SW 1271 (cell line): ENCODE results near the gene KIF17.
A peak's percentile ranks its signal among the peaks of the same experiment; 100 is the strongest.

ENCODE experiments used
- DNase-seq, 2 experiments: peaks; one replicate each; lab custom pipeline; 2025; lab: John Stamatoyannopoulos, UW

KIF17 gene

DNA sequence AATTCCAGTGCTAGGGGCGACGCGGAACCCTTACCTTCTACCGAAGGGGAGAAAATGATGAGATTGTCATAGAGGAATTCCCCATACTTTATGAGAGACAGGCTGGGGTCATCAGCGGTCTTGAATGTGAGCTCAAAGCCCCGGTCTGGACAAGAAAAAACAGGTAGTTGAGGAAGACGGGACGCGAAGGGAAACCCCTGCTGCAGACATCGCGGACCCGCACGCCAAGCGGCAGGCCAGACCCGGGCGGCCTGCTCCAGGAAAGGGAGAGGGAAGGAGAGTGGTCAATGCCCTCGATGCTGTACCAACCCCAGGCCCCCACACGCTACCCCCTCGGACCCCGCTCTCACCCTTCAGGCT lies 57.0 kb downstream of the KIF17 start:
- no peak for DNase-seq

DNA sequence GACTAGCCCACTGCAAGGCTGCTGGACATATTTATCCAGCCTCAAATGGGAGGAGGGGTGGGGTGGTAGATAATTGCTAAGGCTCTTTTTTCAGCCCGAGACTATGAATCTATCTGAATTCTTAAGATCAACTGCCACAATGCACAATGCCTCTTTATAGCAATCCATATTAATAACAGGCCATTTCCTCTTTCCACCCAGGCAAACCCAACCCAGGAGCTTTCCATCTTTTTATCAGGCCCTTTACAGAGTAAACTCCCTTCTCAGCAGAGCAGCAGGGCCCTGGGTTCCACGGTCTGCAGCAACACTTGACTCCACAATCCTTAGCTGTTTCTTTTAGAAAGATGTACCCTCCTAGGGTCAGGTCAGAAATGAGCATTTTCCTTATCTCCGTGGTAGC lies 57.4 kb downstream of the KIF17 start:
- DNase-seq = no peak

DNA sequence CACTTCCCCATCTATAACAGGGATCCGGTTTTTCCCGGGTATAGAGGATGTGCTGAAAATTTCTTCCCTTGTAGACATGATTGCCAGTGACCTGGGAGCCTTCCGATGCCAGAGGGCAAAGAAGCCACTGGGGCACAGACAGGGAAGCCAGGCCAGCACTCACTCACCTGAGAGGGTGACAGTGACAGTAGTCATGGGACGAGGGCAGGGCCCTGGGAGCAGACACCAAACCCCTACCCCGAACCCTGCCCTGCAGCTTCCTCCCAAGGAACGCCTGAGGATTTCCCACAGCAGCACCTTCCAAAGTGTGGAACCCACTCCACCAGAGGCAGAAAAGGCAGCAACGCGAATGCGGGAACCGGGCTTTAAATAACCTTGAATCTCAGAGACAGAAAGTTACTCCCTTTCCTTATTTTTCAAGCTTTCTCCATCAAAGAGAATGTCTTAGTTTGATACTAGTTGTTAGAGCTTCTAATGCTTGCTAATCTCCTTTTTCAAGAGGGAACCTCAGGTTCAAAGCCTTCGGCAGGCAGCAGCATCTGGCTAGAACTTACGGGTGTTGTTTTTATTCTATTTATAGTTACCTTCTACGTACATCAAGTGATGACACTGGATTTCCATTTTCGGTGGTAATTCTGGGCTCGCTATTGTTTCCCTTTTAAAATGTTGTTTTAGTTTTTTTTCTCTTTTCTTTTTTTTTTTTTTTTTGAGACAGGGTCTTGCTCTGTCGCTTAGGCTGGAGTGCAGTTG lies 59.5 kb downstream of the KIF17 start:
- DNase-seq = no peak

DNA sequence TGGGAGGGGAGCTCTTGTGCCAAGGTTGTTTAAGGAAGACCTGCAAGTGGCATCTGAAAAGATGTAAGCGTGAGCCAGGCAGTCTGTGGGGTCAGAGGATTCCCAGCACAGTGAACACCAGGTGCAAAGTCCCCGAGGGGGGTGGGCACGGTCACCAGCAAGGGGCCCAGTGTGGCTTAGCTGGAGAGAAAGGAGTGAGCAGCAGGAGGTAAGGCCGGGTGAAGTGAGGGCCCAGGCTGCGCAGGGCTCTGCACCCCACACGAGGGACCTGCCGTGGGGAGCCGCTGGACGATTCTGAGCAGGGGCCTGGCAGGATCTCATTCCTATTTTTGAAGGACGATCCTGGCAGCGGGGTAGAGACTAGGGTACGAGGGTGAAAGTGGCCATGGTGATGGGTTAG lies 60.8 kb downstream of the KIF17 start:
- DNase-seq = no peak

DNA sequence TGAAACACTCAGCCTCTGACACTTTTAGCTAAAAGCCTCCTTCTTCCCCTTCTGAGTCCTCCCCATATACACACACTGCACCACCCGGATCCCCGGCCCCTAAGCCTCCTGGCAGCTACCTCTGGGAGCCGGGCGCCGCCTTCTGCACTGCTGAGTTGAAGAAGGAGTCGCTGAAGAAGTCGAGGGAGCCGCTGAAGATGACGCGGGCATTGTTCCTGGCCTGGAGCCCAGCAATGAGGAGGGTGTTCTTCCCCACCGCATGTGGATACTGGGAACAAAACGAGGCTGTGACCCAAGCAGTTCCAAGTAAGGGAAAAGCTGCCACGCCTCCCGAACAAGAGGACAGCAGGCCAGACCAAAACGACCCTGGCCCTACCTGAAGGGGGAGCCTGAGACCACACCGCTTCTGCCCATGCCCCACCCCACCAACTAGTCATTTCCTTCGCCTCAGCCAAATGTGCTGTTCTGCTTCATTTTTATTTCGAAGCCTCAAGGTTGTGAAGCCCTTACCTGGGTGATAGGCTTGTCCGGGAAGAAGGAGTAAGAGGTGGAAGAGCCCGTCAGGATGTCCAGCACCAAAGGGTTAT lies 63.6 kb downstream of the KIF17 start:
- DNase-seq = no peak

DNA sequence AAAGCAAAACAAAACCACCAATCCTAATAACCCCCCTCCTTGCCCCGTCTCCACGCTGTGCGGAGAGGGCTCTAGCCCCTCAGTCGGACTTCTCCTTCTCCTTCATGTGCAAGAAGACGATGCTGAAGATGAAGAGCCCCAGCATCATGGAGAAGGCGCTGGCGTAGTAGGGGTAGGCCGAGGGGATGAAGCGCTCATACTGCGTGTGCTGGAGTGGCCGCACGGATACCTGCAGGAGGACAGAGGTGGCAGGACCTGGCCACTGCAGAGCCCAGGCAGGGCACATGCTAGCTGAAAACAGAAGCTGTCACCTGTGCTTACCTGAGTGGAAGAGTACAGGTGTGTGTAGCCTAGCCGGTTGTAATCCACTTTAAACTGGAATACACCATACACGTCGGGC lies 65.5 kb downstream of the KIF17 start:
- DNase-seq = no peak

DNA sequence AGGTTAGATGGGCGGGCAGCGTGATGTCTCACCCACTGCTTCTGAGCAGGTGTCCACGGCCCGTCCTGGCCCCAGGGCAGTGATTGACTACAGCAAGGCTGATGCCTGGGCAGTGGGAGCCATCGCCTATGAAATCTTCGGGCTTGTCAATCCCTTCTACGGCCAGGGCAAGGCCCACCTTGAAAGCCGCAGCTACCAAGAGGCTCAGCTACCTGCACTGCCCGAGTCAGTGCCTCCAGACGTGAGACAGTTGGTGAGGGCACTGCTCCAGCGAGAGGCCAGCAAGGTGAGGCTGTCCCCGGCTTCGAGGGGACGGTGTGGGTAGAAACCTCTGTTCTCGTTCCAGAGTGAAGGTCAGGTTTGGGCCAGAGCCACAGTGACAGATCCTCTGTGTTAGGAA lies 68.9 kb downstream of the KIF17 start:
- no peak for DNase-seq

DNA sequence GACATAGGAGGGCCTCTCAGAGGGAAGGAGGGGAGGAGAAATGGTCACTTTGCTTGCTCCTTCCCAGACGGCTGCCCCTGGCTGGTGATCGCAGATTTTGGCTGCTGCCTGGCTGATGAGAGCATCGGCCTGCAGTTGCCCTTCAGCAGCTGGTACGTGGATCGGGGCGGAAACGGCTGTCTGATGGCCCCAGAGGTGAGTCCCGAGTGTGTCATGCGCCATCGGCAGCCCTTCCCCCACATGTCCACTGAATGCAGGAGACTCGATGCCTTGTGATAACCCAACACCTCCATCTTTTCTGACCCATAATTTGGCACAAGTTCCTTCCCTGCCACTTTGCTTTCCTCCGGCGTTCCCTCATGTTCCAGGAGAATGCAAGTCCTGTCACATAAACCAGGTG lies 69.4 kb downstream of the KIF17 start:
- no peak for DNase-seq

DNA sequence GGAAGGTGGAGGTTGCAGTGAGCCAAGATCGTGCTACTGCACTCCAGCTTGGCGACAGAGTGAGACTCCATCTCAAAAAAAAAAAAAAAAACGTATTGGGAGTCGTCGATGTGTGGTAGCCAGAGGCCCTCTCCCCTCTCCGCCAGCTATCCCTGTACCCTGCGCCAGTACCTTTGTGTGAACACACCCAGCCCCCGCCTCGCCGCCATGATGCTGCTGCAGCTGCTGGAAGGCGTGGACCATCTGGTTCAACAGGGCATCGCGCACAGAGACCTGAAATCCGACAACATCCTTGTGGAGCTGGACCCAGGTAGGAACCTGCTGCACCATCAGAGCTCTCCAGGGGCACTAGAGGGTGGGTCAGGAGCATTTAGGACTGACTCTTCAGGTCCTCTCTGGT lies 72.4 kb downstream of the KIF17 start:
- no peak for DNase-seq

DNA sequence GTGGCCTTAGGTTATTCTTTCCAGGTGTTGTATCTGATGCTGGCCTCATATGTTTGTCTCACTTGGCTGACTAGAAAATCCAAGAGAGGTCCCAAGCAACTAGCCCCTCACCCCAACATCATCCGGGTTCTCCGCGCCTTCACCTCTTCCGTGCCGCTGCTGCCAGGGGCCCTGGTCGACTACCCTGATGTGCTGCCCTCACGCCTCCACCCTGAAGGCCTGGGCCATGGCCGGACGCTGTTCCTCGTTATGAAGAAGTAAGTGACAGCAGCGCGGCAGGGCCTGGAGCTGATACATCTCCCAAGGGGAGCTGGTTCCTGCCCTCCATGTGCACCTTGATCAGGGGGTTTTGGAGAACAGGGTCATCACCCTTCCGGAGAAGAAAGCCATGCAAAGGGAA lies 73.4 kb downstream of the KIF17 start:
- DNase-seq = no peak

DNA sequence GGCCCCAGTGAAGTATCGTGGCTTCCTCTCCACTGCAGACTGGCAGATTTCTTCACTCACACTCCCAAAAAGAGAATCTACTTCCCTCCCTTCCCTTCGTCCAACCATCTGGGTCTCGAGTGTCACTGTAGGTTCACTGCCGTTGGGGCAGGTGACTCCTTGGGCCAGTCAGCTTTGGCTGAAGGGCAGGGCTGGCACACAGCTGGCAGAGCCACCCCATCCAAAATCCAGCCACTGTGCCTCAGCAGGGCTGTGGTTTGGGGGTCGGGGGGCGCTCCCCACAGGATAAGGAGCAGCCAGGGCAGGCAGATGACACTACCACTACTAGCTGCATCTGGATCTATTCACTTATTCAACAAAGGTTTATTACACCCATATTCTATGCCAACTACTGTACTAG lies 74.7 kb downstream of the KIF17 start:
- no peak for DNase-seq

DNA sequence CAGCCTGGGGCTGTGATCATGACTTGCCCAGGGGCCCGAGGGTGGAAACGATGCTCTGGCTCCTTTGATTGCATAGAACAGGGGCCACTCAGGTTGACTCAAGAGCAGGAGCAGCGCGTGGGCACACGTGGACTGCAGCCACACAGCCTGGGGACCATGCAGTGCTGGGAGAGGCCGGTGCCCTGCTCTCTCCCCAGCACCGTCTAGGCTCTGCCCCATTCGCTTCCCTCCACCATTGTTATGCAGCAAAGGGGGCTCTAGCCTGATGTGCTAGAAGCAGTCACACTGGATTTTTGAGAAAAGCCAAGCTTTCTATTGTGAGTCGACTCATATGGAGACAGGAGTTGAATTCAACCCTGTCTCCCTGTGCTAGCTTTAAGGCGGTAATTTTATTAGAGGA lies 75.8 kb downstream of the KIF17 start:
- no peak for DNase-seq

DNA sequence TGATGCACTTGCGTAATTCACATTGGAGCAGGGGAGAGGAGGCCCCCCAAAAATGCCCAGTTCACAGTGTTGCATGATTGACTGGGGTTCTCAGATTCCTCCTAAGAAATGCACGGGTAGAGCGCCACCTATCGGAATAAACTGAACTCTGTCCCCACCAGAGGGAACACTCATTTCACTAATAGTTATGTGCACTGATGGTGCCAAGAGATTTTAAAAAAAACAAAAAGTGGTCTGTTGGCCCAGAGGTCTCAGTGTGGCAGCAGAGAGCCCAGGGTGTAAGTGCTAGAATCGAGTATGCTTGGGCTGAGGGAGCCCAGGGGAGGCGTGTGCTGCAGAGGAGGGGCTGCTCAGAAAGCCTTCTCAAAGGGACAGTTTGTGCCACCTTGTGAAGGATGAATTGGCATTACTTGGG lies 77.6 kb downstream of the KIF17 start:
- DNase-seq = peak in 1 of 2 experiments; percentile 48

DNA sequence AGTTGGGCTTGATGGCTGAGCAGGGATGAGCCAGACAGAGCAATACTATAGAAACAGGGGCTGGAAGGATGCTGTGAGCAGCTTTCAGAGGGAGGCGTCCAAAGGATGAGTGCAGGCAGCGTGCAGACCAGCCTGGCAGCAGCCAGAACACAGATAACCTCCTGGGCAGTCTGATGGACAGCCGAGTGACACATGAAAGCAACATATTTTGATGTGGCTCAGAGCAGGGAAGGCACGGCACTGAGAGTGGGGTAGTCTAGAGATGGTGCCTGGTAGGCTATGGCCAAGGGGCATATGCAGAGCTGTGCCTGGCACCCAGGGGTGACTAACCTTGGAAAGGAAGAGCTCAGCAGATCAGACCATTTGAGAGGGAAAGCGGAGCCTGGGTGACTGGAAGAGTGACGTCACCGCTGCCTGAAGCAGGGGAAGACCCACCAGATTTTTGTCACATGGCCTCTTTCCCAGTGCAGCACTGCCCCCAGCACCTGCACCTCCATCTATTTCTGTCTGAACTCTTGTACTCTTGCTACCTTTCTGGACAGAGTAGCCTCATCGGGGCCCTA lies 80.9 kb downstream of the KIF17 start:
- DNase-seq = no peak

DNA sequence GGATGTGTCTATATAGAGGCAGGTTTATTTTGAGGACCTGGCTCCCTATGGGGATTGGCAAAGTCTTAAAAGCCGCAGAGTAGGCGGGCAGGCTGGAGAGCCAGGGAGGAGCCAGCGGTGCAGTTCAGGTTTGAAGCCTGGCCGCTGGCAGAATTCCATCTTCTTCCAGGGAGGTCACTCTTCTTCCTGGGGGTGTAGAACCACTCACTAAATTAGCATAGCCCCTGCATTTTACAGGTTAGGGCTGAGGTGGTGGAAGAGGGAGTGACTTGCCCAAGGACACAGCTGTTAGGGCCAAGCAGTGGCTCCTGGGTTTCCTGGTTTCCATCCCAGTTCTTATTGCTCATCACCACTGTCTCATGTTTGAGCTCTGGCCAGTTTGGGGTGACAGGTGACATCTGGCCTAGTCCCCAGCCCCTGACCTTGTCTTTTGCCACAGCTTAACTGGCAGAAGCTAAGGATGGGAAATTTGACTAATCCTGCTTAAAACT lies 83.2 kb downstream of the KIF17 start:
- DNase-seq = no peak

DNA sequence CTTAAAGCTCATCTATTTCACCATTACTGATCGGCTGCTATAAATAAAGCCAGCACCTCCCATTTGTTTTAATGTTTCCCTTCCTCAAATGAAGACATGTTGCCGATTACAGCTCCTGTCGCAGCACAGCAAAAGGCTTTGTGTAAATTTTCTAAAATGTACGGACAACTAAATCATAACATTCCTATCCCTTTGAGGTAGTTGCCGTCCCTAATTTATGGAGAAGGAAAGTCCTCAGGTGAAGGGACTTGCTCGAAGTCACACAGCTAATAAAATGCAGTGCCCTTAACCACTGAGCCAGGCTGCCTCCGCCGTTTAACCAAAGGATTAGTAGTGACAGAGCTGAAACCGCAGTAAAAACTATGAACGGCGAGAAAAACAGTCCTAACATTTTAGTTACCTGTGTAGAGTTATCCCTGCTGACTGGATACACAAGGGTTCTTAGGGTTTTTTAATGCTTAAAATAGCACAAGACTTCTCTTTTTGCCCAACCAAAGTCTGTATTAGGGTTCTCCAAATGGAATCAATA lies 83.7 kb downstream of the KIF17 start:
- DNase-seq = no peak

DNA sequence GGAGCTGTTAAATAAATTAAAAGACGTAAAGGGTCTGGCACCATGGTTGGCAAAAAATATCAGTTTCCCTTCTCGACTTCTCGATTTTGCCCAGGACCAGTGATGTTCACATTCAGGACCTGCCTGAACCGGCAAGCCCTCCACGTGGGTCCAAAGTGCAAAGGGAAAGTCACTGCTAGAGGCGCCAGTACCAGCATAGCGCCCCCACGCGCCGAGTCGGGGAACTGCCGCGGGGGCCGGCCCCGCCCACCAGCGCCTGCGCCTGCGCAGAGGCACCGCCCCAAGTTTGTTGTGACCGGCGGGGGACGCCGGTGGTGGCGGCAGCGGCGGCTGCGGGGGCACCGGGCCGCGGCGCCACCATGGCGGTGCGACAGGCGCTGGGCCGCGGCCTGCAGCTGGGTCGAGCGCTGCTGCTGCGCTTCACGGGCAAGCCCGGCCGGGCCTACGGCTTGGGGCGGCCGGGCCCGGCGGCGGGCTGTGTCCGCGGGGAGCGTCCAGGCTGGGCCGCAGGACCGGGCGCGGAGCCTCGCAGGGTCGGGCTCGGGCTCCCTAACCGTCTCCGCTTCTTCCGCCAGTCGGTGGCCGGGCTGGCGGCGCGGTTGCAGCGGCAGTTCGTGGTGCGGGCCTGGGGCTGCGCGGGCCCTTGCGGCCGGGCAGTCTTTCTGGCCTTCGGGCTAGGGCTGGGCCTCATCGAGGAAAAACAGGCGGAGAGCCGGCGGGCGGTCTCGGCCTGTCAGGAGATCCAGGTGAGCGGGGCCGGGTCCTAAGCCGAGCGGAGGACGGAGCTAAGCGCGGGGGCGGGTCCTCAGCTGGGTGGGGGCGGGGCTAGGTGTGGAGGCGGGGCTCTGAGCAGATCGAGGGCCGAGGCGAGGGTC lies 84.4 kb downstream of the KIF17 start, which contains the start of gene PINK1:
Gene PINK1, plus strand, starts transcription at position 269 of the 875 bp plus-strand sequence. Its CDS starts 91 bp downstream, at position 360.
- DNase-seq = peak in 1 of 2 experiments; percentile 49

DNA sequence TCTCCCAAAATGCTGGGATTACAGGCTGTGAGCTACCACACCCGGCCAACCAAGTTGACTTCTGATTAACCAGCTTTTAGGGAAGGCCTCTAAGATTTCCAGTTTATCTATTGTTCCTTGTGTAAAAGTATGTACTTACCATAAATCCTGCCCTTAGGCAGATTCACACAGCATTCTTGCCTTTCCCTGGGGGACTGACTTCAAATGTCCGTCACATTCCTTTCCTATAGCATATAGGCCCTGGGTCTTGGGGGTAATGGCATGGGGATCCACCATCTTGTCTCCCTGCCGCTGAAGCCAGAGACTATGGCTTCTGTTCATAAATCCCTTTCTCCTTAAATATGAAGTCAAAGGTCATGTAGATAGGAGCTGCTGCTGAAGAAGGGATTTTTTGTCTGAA lies 85.4 kb downstream of the KIF17 start:
- DNase-seq = no peak

DNA sequence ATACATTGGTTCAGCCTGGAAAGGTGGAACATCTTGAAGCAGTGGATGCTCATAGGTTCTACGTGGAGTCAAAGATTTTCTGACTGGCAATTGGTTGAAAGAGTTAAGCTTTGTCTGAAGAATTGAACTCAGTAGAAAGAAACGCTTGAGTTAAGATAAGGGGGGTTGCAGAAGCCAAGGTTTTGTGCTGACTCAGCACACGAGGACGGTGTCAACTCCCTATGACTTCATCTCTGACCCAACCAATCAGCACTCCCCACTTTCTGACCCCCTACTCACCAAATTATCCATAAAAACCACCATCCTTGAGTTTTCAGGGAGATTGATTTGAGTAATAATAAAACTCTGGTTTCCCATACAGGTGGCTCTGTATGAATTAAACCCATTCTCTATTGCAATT lies 87.1 kb downstream of the KIF17 start:
- DNase-seq = no peak

DNA sequence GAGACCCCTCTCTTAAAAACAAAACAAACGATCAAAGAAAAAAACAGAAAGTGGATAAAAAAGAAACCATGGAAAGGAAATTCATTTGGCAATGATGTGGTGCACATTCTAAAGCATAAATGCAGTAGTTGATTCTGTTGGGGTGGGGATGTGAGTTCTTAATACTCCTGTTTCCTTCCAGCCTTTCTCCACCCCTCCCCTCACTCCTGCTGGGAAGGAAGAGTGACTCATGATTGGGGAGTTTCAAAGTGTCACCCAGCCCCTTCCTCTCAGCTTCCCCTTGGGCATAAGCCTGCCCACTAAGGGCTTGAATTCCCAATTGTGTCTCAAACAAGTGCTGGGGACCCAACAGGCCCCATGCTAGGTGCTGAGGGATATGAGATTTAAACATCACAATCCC lies 91.3 kb downstream of the KIF17 start:
- no peak for DNase-seq

DNA sequence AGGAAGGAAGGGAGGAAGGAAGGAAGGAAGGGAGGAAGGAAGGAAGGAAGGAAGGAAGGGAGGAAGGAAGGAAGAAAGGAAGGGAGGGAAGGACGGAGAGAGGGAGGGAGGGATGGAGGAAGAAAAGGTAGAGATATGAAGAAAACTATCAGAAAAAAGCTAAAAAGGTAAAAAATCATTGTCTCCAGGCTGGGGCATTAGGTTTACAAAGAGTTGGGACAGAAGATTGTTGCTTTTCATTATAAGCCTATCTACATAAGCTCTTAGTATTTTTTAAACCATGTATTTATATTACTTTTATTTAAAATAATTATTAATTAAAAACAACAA lies 91.7 kb downstream of the KIF17 start:
- DNase-seq = no peak
